GM13976 (cell line): Measurements from ENCODE around the gene IRAK1.
A peak's percentile ranks its signal among the peaks of the same experiment; 100 is the strongest.

ENCODE experiments used
- DNase-seq: peaks from one replicate; pipeline ENCODE4 v3.0.0; 2012; ENCODE audit warnings: low spot score
- in situ Hi-C: fragments of 300-500 bp; cut with MboI; formaldehyde crosslinking; loops from one replicate; pipeline ENCODE4 v1.12.0; 2022; ENCODE audit warnings: low sequenced_read_pairs, mixed read lengths, inconsistent platforms; ENCODE audit not compliant: unreplicated experiment
- TF ChIP-seq, protein P1 (sequence below): IDR thresholded peaks from 2 replicates; pipeline ENCODE4 v1.5.1; 2012; ENCODE audit warnings: borderline replicate concordance, mild to moderate bottlenecking; ENCODE audit not compliant: insufficient read depth; ENCODE audit errors: extremely low read depth, missing control alignments, control extremely low read depth

IRAK1 gene

DNA sequence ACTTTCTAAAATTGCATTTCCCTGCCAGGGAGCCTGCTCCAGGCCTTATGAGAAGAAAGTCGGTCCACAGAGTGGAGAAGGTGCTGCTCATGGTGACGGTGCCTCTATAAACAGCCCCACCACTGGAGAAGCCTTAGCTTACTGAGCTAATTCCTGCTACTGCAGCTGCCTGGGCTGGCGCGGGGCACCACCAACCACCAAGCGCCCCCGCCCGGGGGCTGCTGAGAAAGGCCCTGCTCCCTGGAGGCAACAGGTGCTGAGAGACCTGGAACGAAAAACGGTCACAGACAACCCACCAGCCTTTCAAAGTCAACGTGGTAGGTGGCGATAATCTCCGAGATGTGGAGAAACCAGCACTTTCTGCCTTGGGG lies 51.0 kb downstream of the IRAK1 start:
- in situ Hi-C loops: no loop called here
- TF ChIP-seq, protein P1, sequence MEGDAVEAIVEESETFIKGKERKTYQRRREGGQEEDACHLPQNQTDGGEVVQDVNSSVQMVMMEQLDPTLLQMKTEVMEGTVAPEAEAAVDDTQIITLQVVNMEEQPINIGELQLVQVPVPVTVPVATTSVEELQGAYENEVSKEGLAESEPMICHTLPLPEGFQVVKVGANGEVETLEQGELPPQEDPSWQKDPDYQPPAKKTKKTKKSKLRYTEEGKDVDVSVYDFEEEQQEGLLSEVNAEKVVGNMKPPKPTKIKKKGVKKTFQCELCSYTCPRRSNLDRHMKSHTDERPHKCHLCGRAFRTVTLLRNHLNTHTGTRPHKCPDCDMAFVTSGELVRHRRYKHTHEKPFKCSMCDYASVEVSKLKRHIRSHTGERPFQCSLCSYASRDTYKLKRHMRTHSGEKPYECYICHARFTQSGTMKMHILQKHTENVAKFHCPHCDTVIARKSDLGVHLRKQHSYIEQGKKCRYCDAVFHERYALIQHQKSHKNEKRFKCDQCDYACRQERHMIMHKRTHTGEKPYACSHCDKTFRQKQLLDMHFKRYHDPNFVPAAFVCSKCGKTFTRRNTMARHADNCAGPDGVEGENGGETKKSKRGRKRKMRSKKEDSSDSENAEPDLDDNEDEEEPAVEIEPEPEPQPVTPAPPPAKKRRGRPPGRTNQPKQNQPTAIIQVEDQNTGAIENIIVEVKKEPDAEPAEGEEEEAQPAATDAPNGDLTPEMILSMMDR: peak; percentile 32
- no peak for DNase-seq

DNA sequence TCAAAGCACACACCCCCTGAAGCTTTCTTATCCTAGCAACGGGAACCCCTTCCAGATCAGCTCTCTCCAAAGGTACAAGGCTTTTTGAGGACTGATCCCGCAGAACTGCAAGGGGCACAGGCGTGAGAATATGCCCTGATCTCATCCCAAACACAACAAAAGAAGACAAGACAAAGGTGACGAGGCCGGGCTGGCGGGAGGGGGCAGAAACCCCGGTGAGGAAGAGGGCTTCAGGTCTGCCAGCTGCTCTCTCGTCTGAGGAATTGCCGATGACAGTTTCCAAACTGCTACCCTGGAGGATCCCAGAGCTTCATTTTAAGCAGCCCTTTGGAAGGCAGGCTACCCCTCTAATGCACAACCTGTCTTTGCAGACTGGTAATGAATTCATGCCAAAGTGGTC lies 51.4 kb downstream of the IRAK1 start:
- in situ Hi-C loops: no loop called here
- no peak for DNase-seq
- TF ChIP-seq, protein P1: no peak

DNA sequence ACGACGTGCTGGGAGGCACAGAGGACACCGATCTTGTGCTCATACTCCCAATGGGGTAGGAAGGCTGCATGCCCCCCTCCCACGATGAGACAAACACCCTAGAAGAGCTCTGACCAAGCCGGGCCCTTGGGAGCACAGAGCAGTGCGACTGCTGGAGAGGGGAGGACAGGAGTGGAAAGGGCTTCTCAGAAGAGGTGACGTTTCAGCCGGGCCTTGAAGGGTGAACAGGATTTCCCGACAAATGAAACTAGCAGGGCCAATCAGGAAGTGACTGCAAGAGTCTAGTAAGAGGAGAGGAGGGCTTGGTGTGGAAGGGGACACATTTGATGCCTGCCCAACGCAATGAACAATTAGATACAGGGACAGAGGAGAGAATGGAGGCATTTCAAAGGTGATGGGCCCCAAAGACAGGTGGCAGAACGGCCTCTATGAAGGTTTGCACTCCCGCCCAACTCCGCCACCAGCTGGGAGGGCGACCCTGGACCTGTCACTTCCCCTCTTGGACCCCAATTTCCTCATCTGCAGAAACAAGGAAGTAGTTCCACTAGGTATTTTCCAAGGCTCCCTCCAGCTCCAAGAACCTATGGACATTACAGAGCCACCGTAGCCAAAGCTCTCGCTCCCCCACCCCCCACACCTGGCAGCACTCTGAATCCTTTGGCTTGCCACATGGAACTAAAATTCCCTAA lies 52.0 kb downstream of the IRAK1 start:
- in situ Hi-C loops: no loop called here
- TF ChIP-seq, protein P1: no peak
- DNase-seq: no peak

DNA sequence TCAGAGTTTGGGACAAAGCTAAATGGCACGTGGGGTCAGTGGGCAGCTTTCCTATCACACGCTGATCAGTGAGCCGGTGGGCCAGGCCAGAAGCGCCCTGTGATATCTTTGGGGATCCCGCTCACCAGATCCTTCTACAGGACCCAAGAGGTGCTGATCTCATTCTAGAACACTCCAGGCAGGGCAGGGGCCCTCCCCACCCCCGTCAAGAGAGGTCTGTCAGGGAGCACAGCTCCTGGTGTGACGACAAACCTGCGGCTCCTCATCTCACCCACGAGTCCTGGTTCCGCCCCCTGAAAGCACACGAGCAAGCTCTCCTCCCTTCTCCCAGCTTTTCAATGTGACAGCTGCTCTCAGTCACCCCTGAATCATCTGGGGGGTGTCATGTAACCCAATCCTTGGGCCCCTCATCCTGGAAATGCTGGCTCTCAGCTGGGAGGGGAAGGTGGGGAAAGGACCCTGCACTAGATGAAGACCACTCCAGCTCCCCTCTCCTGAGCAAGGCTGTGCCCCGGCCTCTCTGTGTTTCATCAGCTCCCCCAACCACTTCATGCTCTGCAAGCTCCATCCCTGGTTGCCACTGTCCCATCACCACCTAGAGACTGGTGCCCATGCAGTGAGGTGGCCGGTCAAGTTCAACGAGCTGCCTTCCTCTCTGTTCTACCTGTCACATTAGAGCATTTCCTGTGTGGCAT lies 52.7 kb downstream of the IRAK1 start:
- DNase-seq: no peak
- in situ Hi-C loops: no loop called here
- TF ChIP-seq, protein P1: no peak

DNA sequence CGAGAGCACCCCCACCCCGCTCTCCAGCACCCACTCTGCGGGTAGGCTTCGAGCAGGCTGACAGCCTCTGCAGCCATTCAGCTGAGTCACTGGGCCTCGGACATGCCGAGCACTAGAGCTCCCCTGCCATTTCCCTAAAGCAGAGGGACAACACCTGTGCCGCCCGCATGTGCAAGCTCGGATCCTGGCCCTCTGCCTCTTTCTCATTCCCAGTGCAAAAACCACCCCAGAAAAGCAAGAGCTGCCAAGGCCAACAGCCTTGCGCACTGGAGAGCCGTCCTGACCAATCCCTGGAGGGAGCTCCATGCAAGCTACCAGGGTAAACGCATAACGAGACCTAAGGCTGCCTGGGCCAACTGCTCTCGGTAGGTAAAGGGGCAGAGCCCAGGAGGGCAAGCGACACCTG lies 53.4 kb downstream of the IRAK1 start:
- DNase-seq: no peak
- in situ Hi-C loops: no loop called here
- TF ChIP-seq, protein P1: no peak

DNA sequence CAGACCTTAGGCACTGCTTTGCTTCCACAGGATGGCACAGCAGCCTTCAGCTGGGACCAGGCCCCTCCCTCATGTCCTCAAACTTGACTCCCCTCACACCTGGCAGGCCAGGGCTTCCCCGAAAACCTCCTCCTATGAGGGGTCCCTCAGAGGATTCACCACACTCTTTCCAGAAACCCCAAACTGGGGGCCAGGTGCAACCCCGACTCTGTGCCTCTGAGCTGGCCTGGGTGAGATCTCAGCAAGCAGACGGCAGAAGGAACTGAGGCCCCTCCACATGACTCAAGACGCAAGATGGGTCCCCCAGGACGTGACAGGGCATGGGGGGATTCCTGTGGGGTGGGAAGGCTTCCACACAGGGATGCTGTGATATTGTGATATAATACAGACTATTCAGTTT lies 54.3 kb downstream of the IRAK1 start:
- no peak for DNase-seq
- TF ChIP-seq, protein P1: no peak
- in situ Hi-C loops: no loop called here
